ENCODE data around the gene SYN1.

GRCh38 chrX:47568656-47569295 lies 50.9 kb downstream of the SYN1 start:
- TF ChIP-seq EZH2 (IDR thresholded peaks at IDR 0.05; ENCODE audit: insufficient read depth, poor library complexity, severe bottlenecking), result no peak
- TF ChIP-seq EZH2phosphoT487 (IDR thresholded peaks at IDR 0.05; ENCODE audit: insufficient read depth, low read depth), result no peak

All from GM23248 (cell line).